Heart left ventricle (tissue), 16 donors: ENCODE results near the gene ITGA2. TPM values are rescaled to one million over a fixed set of nuclear protein-coding genes. Genes with fewer than 3 reads are reported as not detected.

ENCODE experiments used
- ATAC-seq, 4 donors: fragments of 200-7000 bp; cut with Tn5 transposase; one replicate each; pipeline ENCODE4 v1.9.1; 2020 to 2022; ENCODE audit warnings: moderate library complexity in 4 of 4, mild to moderate bottlenecking in 3 of 4, moderate number of reproducible peaks in 1 of 4
- DNase-seq, 5 donors: peaks; one replicate each; pipeline ENCODE4 v3.0.0-alpha.2; 2020
- H3K27ac ChIP-seq, 12 donors: fragments of 200-600 bp; sonication (generic) in 4 of 12; one replicate each; pipeline versions ENCODE4 v1.5.0 to v1.8.0; 2016 to 2022; ENCODE audit warnings: mild to moderate bottlenecking in 2 of 12
- H3K27me3 ChIP-seq, 9 donors: fragments of 200-600 bp; sonication (generic) in 2 of 9; one replicate each; pipeline versions ENCODE4 v1.5.1 to v1.8.0; 2016 to 2022; ENCODE audit warnings: mild to moderate bottlenecking in 3 of 9
- H3K36me3 ChIP-seq, 9 donors: fragments of 200-600 bp; sonication (generic) in 2 of 9; one replicate each; pipeline versions ENCODE4 v1.5.0 to v1.8.0; 2018 to 2022; ENCODE audit warnings: mild to moderate bottlenecking in 2 of 9
- H3K4me1 ChIP-seq, 12 donors: fragments of 200-600 bp; sonication (generic) in 4 of 12; one replicate each; pipeline versions ENCODE4 v1.5.0 to v1.8.0; 2016 to 2022; ENCODE audit warnings: mild to moderate bottlenecking in 3 of 12
- H3K4me3 ChIP-seq, 12 donors: fragments of 200-600 bp; sonication (generic) in 4 of 12; one replicate each; pipeline versions ENCODE4 v1.5.0 to v1.8.0; 2017 to 2022; ENCODE audit warnings: mild to moderate bottlenecking in 9 of 12, moderate library complexity in 4 of 12
- H3K9me3 ChIP-seq, 12 donors: fragments of 200-600 bp; sonication (generic) in 4 of 12; one replicate each; pipeline versions ENCODE4 v1.5.0 to v1.8.0; 2016 to 2022; ENCODE audit warnings: mild to moderate bottlenecking in 1 of 12
- POLR2A ChIP-seq, 2 donors: fragments of 450-650 bp; IDR thresholded peaks; one replicate each; pipeline ENCODE4 v1.6.1; 2017; ENCODE audit warnings: antibody characterized with exemption in 2 of 2, mild to moderate bottlenecking in 2 of 2, moderate library complexity in 2 of 2
- WGBS, 4 donors: extraction: QIAGEN DNeasy Blood & Tissue Kit in 2 of 4; methylation state at CpG; one replicate each; pipeline versions ENCODE4 v1.1.5 to v1.1.7; 2013 to 2018; 5-methylcytosine and 5-hydroxymethylcytosine counted together
- intact Hi-C, 10 donors: fragments of 100-400 bp; cut with DNase I; formaldehyde crosslinking; loops; one replicate each; pipeline versions ENCODE4 v1.11.1 to v1.14.2; 2022
- polyA plus RNA-seq, 2 donors: library from polyadenylated mRNA; stranded (reverse); fragments of 200-250 nt; gene quantifications; one replicate each; pipeline ENCODE4 v1.2.3, GENCODE V29; 2013
- total RNA-seq, 9 donors: library from RNA; depleted of rRNA in 2 of 9; stranded (reverse); fragments of >200 nt in 2 of 9; fragmentation: NEBNext Ultra II Directional in 3 of 9; extraction: Animal tissue kit (Norgen Biotek cat#: 25700) in 3 of 9; gene quantifications; one replicate each; pipeline versions ENCODE4 v1.1.0 to v1.2.4, GENCODE V29; 2016 to 2023
- TF ChIP-seq, protein P1 (sequence below), 12 donors: fragments of 200-600 bp; sonication (generic) in 4 of 12; IDR thresholded peaks; one replicate each; pipeline versions ENCODE4 v1.5.0 to v1.8.0; 2018 to 2022; ENCODE audit warnings: antibody characterized with exemption in 12 of 12, mild to moderate bottlenecking in 5 of 12
- donor health status: ischemic (EF 13 %, LVEDD 7.1; RV severe dilation, severe dysfunction).
- donor health status: healthy with polysubstance abuse.
- donor health status: DM: no; HTN: yes; CAD: no.
- donor health status: DM: no; HTN: no; CAD: no.
- donor health status: ischemic (EF 25% LVEDD 6.9; RV normal size, moderate dysfunction).
- donor health status: ischemic (EF 25% LVEDD 5.7; RV mildly dilated, moderate dysfunction).
- donor health status: healthy.
- donor health status: DM: yes; HTN: yes; CAD: no.
- donor health status: ischemic (EF 35%, LVEDD 5.7; RV mildly dilated, moderate dysfunction).
- donor health status: nonischemic (EF 11% LVEDD 7.7; RV severe dilation, severe dysfunction).
- donor health status: DM: yes; HTN: yes; CAD: no.
- donor health status: PGD.
- donor health status: ischemic (EF 29% LVEDD 5.4; RV normal size, mild dysfunction).
- donor health status: nonischemic (EF 23%, LVEDD 6.1; RV moderate dilation, normal function).

Gene ITGA2
- total and polyA plus RNA-seq, 11 donors = 0.23 to 10.7 (median 1.00) TPM

DNA sequence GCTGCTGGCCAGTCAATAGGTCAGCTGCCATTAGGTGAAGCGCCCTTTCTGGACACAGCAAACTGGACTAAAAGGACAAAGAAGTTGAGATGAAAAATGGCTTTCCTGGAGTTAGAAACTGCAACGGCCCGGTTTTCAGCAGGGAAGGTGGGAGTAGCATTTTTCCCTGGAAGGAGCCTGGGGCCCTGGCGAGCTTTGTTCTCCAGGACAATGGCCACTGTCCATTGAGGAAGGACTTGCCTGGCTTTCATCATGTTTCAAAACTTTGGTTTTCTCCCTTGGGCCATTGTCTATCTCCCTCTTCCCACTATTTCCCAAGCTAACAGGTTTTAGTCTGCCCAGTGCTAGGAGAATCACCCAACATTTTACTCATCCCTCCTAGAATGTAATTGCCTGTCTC, 64.2 kb downstream of the ITGA2 start:
- intact Hi-C loops = no loop called here

DNA sequence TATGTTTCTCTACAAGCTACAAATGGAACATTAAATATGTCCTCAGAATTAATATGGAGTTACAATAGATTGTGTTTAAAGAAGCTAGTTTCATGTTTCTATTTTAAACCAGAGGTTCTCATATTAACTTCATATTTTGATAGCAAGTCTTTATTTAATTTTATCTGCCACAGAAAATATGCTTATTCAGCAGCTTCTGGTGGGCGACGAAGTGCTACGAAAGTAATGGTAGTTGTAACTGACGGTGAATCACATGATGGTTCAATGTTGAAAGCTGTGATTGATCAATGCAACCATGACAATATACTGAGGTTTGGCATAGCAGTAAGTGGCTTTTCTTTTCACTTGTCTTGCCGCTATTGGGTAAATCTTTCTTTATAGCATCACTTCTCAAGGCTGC, 66.2 kb downstream of the ITGA2 start:
- TF ChIP-seq, protein P1, sequence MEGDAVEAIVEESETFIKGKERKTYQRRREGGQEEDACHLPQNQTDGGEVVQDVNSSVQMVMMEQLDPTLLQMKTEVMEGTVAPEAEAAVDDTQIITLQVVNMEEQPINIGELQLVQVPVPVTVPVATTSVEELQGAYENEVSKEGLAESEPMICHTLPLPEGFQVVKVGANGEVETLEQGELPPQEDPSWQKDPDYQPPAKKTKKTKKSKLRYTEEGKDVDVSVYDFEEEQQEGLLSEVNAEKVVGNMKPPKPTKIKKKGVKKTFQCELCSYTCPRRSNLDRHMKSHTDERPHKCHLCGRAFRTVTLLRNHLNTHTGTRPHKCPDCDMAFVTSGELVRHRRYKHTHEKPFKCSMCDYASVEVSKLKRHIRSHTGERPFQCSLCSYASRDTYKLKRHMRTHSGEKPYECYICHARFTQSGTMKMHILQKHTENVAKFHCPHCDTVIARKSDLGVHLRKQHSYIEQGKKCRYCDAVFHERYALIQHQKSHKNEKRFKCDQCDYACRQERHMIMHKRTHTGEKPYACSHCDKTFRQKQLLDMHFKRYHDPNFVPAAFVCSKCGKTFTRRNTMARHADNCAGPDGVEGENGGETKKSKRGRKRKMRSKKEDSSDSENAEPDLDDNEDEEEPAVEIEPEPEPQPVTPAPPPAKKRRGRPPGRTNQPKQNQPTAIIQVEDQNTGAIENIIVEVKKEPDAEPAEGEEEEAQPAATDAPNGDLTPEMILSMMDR (IDR thresholded peaks at IDR 0.05) = no peak
- no peak for TF ChIP-seq POLR2A (IDR thresholded peaks at IDR 0.05)
- WGBS, 4 donors = 81 to 87% (median 87%) methylated on average over 5 of the region's 5 CpGs
- intact Hi-C loops = no loop called here

More for the DNA sequence above, 64.2 kb downstream of the ITGA2 start:
- no peak for ATAC-seq
- peaks cover 0 to 4% (median 0%) of the 10 kb centered on the region in 12 donors for H3K4me1 ChIP-seq
- H3K27ac ChIP-seq = no peak overlapping the region
- 65 to 85% (median 83%) methylated on average over 4 of the region's 4 CpGs for WGBS, 4 donors
- no peak for TF ChIP-seq POLR2A (IDR thresholded peaks at IDR 0.05)
- TF ChIP-seq, protein P1 (IDR thresholded peaks at IDR 0.05) = no peak
- no peak overlapping the region for H3K4me3 ChIP-seq
- H3K9me3 ChIP-seq = no peaks in the 10 kb centered on the region
- peaks cover 0 to 8% (median 0%) of the 10 kb centered on the region in 9 donors for H3K36me3 ChIP-seq
- DNase-seq = no peak
- no peaks in the 10 kb centered on the region for H3K27me3 ChIP-seq

DNA sequence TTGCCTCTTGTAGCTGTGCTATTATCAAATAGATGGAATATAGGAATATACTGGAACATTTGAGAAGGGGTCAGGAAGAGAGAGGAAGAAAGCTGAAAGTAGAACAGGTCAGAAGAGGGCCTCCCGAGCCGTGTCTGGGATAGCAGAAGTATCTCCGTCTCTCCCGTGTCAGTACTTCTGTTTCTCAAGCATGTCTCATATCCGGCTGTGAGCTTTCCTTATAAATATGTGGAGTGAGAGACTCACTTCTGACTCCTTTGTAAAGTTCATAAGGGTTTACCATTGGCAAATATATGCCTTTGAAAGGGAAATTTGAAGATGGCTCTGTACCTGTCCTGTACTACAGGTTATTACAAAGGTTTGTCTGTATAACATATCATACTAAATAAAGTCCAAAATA, 70.1 kb downstream of the ITGA2 start:
- no peak overlapping the region for H3K27ac ChIP-seq
- peaks cover 0 to 26% (median 0%) of the 10 kb centered on the region in 9 donors for H3K36me3 ChIP-seq
- intact Hi-C loops = no loop called here
- peaks cover 0 to 2% (median 0%) of the 10 kb centered on the region in 12 donors for H3K4me1 ChIP-seq
- 84 to 94% (median 89%) methylated on average over 5 of the region's 5 CpGs for WGBS, 4 donors
- ATAC-seq = no peak
- H3K9me3 ChIP-seq = no peaks in the 10 kb centered on the region
- no peaks in the 10 kb centered on the region for H3K27me3 ChIP-seq
- H3K4me3 ChIP-seq = no peak overlapping the region
- DNase-seq = no peak
- TF ChIP-seq, protein P1 (IDR thresholded peaks at IDR 0.05) = no peak
- TF ChIP-seq POLR2A (IDR thresholded peaks at IDR 0.05) = no peak

More for the DNA sequence above, 66.2 kb downstream of the ITGA2 start:
- Histone ChIP-seq H3K36me3 (peaks cover 0 to 23% (median 0%) of the 10 kb centered on the region in 9 donors), H3K27ac (no peak overlapping the region), H3K9me3 (no peaks in the 10 kb centered on the region), H3K4me1 (peaks cover 0 to 4% (median 0%) of the 10 kb centered on the region in 12 donors), H3K4me3 (no peak overlapping the region), H3K27me3 (no peaks in the 10 kb centered on the region)
- no peak for ATAC-seq
- no peak for DNase-seq

DNA sequence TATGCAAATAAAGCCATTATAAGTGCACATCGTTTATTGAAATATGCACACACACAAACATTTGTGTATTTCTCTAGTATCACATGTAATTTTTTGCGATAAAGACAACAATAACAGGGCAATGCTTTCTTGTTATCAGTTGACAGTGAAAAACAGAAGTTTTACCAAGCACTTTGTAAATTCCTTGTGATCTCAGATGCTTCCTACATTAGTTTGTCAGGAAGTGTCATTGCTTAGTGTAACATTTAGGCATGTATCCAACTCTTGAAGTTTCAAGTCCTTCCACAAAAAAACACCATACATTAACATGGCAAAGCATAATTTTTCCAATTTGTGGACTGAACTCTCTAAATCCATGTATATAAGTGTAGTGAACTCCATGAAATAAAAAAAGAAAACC, 74.0 kb downstream of the ITGA2 start:
- WGBS, 4 donors = 31 to 73% (median 67%) methylated on average over 2 of the region's 2 CpGs
- no peak for DNase-seq
- H3K36me3 ChIP-seq = peaks cover 0 to 19% (median 0%) of the 10 kb centered on the region in 9 donors
- H3K27me3 ChIP-seq = no peaks in the 10 kb centered on the region
- H3K4me1 ChIP-seq = peaks cover 0 to 5% (median 0%) of the 10 kb centered on the region in 12 donors
- no peak for ATAC-seq
- no peak overlapping the region for H3K4me3 ChIP-seq
- H3K9me3 ChIP-seq = no peaks in the 10 kb centered on the region
- no peak for TF ChIP-seq POLR2A (IDR thresholded peaks at IDR 0.05)
- TF ChIP-seq, protein P1 (IDR thresholded peaks at IDR 0.05) = no peak
- intact Hi-C loops = no loop called here
- no peak overlapping the region for H3K27ac ChIP-seq
